DOHH2 (cell line): ENCODE results near the gene RNF2.

Experiments used
- H3F3A ChIP-seq: fragments of 200-600 bp; sonication (generic), shearing (Covaris generic); 2 replicates; pipeline ENCODE4 v1.6.0; 2016; ENCODE audit warnings: antibody characterized with exemption, mild to moderate bottlenecking; ENCODE audit not compliant: control insufficient read depth, insufficient read depth
- H3K27ac ChIP-seq: fragments of 200-600 bp; sonication (generic); 2 replicates; pipeline ENCODE4 v1.5.1; 2014; ENCODE audit warnings: low read depth, mild to moderate bottlenecking, low read length, moderate library complexity
- H3K27me3 ChIP-seq: fragments of 200-600 bp; sonication (generic); 2 replicates; pipeline ENCODE4 v1.6.1; 2014; ENCODE audit warnings: mild to moderate bottlenecking, low read length, mixed read lengths; ENCODE audit not compliant: control insufficient read depth
- H3K36me3 ChIP-seq: fragments of 200-600 bp; sonication (generic); 2 replicates; pipeline ENCODE4 v1.6.1; 2014; ENCODE audit warnings: mild to moderate bottlenecking, low read length, moderate library complexity, mixed read lengths; ENCODE audit not compliant: control insufficient read depth
- H3K4me1 ChIP-seq: fragments of 200-600 bp; sonication (generic); 2 replicates; pipeline ENCODE4 v1.6.1; 2014; ENCODE audit warnings: mild to moderate bottlenecking, low read length, mixed read lengths; ENCODE audit not compliant: control insufficient read depth
- H3K4me2 ChIP-seq: fragments of 200-600 bp; sonication (generic); 2 replicates; pipeline ENCODE4 v1.6.0; 2014; ENCODE audit warnings: mild to moderate bottlenecking, low read length, moderate library complexity
- H3K4me3 ChIP-seq: fragments of 200-600 bp; sonication (generic); 2 replicates; pipeline ENCODE4 v1.5.1; 2014; ENCODE audit warnings: mild to moderate bottlenecking, low read length, mixed read lengths
- H3K79me2 ChIP-seq: fragments of 200-600 bp; sonication (generic); 2 replicates; pipeline ENCODE4 v1.6.1; 2014; ENCODE audit warnings: mild to moderate bottlenecking, low read length, mixed read lengths; ENCODE audit not compliant: control insufficient read depth
- H3K9me2 ChIP-seq: fragments of 200-600 bp; sonication (generic); replicated peaks from 2 replicates; pipeline ENCODE4 v1.6.1; 2014; ENCODE audit warnings: mild to moderate bottlenecking, low read length, mixed read lengths; ENCODE audit not compliant: control insufficient read depth
- H3K9me3 ChIP-seq: fragments of 200-600 bp; sonication (generic); 2 replicates; pipeline ENCODE4 v1.6.1; 2014; ENCODE audit warnings: antibody characterized with exemption, low read length, mixed read lengths; ENCODE audit not compliant: control insufficient read depth, insufficient read depth
- H4K20me1 ChIP-seq: fragments of 200-600 bp; sonication (generic); 2 replicates; pipeline ENCODE4 v1.6.0; 2014; ENCODE audit warnings: low read depth, mild to moderate bottlenecking, antibody characterized with exemption, low read length, moderate library complexity; ENCODE audit not compliant: control insufficient read depth, insufficient read depth
- EZH2phosphoT487 ChIP-seq: fragments of 200-600 bp; sonication (generic); IDR thresholded peaks from 2 replicates; pipeline ENCODE4 v1.6.1; 2017; ENCODE audit warnings: borderline replicate concordance, mild to moderate bottlenecking, antibody characterized with exemption, low read length, moderate library complexity, mixed read lengths
- TF ChIP-seq, protein P1 (sequence below): fragments of 200-600 bp; sonication (generic); IDR thresholded peaks from one replicate; pipeline ENCODE4 v1.5.1; 2014; ENCODE audit warnings: antibody characterized with exemption, mild to moderate bottlenecking, low read depth, low read length; ENCODE audit not compliant: poor library complexity, severe bottlenecking

The RNF2 gene

DNA sequence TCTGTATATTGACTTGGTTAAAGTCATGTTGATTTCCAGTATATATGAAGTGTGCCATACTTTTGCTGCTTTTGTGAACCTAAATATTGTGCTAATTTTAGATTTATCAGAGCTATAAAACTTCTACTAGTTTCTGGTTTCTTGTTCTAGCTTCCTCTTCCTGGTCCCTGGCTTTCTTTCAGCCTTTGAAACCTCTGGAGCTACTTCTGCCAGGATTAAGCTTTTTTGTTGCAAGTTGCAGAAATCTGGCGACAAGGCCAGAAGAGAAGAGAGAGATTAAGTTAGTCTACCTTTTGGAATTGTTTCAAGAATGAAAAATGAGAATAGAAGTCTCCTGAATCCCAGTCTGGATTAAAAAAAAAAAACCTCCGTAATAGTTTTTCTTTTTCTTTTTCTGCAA is 13.5 kb downstream of the RNF2 start:
- Histone ChIP-seq H4K20me1 (no peaks in the 10 kb centered on the region; the same call in 1 of the 2 replicates), H3K79me2 (peaks cover 94% of the 10 kb centered on the region)

DNA sequence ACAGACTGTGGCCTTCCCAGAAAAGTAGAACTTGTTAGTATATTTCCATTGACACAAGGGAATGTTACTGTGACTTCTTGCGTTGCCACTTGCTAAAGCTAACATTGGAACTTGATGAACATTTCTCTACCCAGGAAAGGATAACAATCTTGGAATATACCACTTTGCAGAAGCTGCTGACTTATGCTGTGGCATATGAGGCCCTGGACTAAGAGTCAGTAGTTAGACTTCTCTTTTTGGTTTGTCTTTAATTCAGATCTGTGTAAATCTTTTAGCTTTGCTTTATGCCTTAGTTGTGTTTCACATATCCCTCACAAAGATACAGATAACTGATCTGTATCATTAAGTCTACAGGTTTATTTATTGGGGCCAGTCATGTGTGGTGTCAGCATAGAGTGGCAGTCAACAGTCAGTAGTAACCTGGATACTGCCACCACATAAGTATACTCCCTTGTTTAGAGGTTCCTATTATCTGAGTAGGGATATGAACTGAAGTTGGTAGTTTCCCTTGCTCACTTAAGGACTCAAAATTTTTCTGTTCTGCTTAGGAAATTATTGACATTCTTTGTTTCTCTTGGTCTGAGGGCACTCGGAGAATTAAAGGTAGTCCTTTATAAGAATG is 14.7 kb downstream of the RNF2 start:
- H3K27ac ChIP-seq = no peak overlapping the region
- peaks cover 16% of the 10 kb centered on the region for H3K4me1 ChIP-seq
- no peak overlapping the region for H3K4me3 ChIP-seq
- H3F3A ChIP-seq = no peaks in the 10 kb centered on the region
- H3K9me3 ChIP-seq = 0 out of 2 replicates have a peak, but pooled peaks cover 2% of the 10 kb centered on the region
- H3K79me2 ChIP-seq = peaks cover 96% of the 10 kb centered on the region
- no peaks in the 10 kb centered on the region; the same call in 1 of the 2 replicates for H4K20me1 ChIP-seq
- H3K36me3 ChIP-seq = peaks cover 2% of the 10 kb centered on the region; the same call in 1 of the 2 replicates
- H3K27me3 ChIP-seq = no peaks in the 10 kb centered on the region
- no peak overlapping the region for H3K4me2 ChIP-seq
- no peak for TF ChIP-seq EZH2phosphoT487
- TF ChIP-seq, protein P1, sequence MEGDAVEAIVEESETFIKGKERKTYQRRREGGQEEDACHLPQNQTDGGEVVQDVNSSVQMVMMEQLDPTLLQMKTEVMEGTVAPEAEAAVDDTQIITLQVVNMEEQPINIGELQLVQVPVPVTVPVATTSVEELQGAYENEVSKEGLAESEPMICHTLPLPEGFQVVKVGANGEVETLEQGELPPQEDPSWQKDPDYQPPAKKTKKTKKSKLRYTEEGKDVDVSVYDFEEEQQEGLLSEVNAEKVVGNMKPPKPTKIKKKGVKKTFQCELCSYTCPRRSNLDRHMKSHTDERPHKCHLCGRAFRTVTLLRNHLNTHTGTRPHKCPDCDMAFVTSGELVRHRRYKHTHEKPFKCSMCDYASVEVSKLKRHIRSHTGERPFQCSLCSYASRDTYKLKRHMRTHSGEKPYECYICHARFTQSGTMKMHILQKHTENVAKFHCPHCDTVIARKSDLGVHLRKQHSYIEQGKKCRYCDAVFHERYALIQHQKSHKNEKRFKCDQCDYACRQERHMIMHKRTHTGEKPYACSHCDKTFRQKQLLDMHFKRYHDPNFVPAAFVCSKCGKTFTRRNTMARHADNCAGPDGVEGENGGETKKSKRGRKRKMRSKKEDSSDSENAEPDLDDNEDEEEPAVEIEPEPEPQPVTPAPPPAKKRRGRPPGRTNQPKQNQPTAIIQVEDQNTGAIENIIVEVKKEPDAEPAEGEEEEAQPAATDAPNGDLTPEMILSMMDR = no peak
- H3K9me2 ChIP-seq = no peaks in the 10 kb centered on the region

More for the DNA sequence above, 13.5 kb downstream of the RNF2 start:
- no peaks in the 10 kb centered on the region for H3K27me3 ChIP-seq
- no peak overlapping the region for H3K4me3 ChIP-seq
- TF ChIP-seq, protein P1 = no peak
- TF ChIP-seq EZH2phosphoT487 = no peak
- no peak overlapping the region for H3K4me2 ChIP-seq
- no peaks in the 10 kb centered on the region; the same call in 1 of the 2 replicates for H3K36me3 ChIP-seq
- no peaks in the 10 kb centered on the region for H3K9me3 ChIP-seq
- no peaks in the 10 kb centered on the region for H3K9me2 ChIP-seq
- no peaks in the 10 kb centered on the region for H3F3A ChIP-seq
- H3K27ac ChIP-seq = no peak overlapping the region
- peaks cover 16% of the 10 kb centered on the region for H3K4me1 ChIP-seq

DNA sequence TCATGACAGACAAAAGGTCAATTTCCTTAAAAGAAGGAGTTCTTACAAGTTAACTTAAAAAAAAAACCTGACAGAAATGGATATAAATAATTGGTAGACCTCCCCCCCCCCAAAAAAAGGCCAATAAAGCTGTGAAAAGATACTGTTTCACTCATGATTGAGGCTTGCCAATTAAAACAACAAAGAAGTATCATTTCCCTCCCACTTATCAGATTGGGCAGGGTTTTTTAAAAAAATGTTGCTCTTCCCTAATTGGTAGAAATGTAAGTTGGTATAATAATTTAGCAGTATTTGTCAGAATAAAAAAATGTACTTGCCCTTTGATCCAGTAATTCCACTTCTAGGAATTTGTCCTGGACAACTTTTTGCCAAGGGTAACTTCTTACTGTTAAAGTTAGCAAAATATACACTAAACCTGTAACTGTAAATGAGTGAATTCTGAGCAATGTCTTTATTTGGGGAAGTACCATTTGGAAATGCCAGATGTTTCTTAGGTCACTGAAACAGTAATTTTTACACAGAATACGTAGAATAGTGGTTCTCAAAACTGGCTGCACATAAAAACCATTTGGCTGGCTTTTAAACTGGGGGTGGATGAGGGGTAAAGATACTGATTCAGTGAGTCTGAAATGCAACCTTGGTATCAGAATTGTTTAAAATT is 17.5 kb downstream of the RNF2 start:
- Histone ChIP-seq H3K9me3 (0 out of 2 replicates have a peak, but pooled peaks cover 2% of the 10 kb centered on the region), H3K27ac (no peak overlapping the region), H3F3A (no peaks in the 10 kb centered on the region), H3K9me2 (no peaks in the 10 kb centered on the region), H3K4me3 (no peak overlapping the region), H3K36me3 (peaks cover 2% of the 10 kb centered on the region; the same call in 1 of the 2 replicates), H3K4me2 (no peak overlapping the region), H3K27me3 (no peaks in the 10 kb centered on the region), H3K4me1 (peaks cover 11% of the 10 kb centered on the region), H3K79me2 (peaks cover 93% of the 10 kb centered on the region), H4K20me1 (no peaks in the 10 kb centered on the region; the same call in 1 of the 2 replicates)
- TF ChIP-seq EZH2phosphoT487 = no peak
- TF ChIP-seq, protein P1 = no peak
